WERI-Rb-1 (cell line): Measurements from ENCODE around the gene NFYC.
A peak's percentile ranks its signal among the peaks of the same experiment; 100 is the strongest.
"Not testable (repeated sequence)": the region's sequence is repeated elsewhere in the genome, so short reads cannot be mapped to it uniquely, and the experiment has no call there.

Experiments
- DNase-seq: peaks from one replicate; pipeline ENCODE4 v3.0.0-alpha.2; 2020
- H3K27ac ChIP-seq: fragments of 250-450 bp; sonication (Bioruptor Pico); 2 replicates; pipeline ENCODE4 v1.5.1; 2020; ENCODE audit warnings: mild to moderate bottlenecking, moderate library complexity
- H3K27me3 ChIP-seq: fragments of 250-450 bp; sonication (Bioruptor Pico); 2 replicates; pipeline ENCODE4 v1.5.1; 2021; ENCODE audit warnings: mild to moderate bottlenecking, low read depth, moderate library complexity; ENCODE audit not compliant: insufficient read depth, severe bottlenecking
- H3K36me3 ChIP-seq: fragments of 250-450 bp; sonication (Bioruptor Pico); 2 replicates; pipeline ENCODE4 v1.5.1; 2020; ENCODE audit warnings: mild to moderate bottlenecking, moderate library complexity
- H3K4me3 ChIP-seq: 2 replicates; pipeline ENCODE4 v1.5.1; 2011; ENCODE audit warnings: low read depth, mild to moderate bottlenecking, control low read depth, low read length
- H3K9me3 ChIP-seq: fragments of 250-450 bp; sonication (Bioruptor Pico); 2 replicates; pipeline ENCODE4 v1.5.1; 2021; ENCODE audit warnings: mild to moderate bottlenecking, moderate library complexity; ENCODE audit not compliant: severe bottlenecking
- TF ChIP-seq, protein P1 (sequence below): IDR thresholded peaks from 2 replicates; pipeline ENCODE4 v1.5.1; 2011; ENCODE audit warnings: low read depth, mild to moderate bottlenecking, control low read depth, inconsistent platforms, low read length

Gene NFYC

DNA sequence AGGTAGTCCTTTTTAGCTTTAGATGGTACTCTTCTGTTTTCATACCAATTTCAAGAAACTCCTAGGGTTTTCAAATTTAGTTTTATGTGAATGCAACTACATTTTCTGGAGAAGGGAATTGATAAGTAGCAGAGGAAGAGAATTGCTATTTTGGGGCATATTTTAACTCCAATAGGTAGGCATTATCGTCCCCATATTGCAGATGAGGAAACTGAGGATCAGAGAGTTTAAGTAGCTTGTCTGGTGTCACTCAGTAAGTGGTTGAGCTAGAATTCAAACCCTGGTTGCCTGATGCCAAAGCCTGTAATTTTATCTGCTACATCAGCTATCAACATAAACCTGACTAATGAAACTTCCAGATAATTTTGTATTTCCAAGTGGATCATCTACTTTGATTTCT lies 1.9 kb downstream of the NFYC start:
- DNase-seq, result no peak
- no peak overlapping the region for H3K27ac ChIP-seq

DNA sequence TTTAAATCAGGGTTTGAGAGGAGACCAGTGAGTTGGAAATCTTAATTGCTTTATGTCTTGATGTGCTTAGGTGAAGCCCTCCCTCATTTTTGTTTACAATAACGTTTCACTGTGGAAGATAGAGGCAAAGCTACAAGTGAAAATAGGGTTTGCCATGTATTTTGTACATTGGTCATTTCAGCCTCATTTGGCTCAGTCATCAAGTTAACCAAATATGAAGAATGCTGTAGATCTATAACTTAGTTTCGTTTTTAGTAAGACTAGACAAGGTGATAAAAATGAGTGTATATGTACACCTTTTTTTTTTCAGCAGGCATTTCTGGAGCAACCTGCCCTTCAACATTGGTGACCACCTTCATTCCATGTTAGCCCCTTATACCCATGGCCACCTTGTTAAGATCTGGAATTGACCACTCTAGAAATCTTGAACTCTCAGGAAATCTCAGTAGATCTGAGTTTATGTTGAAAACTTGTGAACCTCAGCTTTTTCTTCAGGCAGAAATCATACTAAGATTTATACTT lies 2.9 kb downstream of the NFYC start:
- Histone ChIP-seq H3K9me3 (no peaks in the 10 kb centered on the region), H3K27me3 (no peaks in the 10 kb centered on the region), H3K36me3 (peaks cover 6% of the 10 kb centered on the region; the same call in 1 of the 2 replicates), H3K27ac (no peak overlapping the region), H3K4me3 (no peak overlapping the region)
- TF ChIP-seq, protein P1, sequence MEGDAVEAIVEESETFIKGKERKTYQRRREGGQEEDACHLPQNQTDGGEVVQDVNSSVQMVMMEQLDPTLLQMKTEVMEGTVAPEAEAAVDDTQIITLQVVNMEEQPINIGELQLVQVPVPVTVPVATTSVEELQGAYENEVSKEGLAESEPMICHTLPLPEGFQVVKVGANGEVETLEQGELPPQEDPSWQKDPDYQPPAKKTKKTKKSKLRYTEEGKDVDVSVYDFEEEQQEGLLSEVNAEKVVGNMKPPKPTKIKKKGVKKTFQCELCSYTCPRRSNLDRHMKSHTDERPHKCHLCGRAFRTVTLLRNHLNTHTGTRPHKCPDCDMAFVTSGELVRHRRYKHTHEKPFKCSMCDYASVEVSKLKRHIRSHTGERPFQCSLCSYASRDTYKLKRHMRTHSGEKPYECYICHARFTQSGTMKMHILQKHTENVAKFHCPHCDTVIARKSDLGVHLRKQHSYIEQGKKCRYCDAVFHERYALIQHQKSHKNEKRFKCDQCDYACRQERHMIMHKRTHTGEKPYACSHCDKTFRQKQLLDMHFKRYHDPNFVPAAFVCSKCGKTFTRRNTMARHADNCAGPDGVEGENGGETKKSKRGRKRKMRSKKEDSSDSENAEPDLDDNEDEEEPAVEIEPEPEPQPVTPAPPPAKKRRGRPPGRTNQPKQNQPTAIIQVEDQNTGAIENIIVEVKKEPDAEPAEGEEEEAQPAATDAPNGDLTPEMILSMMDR, result no peak
- no peak for DNase-seq

More for the DNA sequence above, 1.9 kb downstream of the NFYC start:
- Histone ChIP-seq H3K9me3 (no peaks in the 10 kb centered on the region), H3K4me3 (no peak overlapping the region), H3K36me3 (peaks cover 6% of the 10 kb centered on the region; the same call in 1 of the 2 replicates), H3K27me3 (no peaks in the 10 kb centered on the region)
- TF ChIP-seq, protein P1, result no peak

DNA sequence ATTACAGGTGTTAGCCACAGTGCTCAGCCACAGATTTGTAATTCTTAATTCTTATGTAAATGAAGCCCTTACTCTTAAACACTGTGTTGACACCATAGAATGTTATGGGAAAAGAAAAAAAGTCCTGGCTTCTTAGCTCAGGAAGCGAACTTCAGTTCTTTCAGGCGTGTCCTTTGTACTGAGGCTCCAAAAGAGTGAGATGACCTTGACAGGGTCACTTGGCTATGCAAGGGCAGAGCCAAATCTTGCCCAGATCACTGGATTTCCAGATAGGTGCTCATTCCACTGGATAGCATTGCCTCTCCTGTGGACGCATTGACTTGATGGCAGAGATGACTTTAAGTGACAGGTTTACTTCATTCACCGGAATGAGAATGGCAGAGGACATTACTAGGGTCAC lies 4.8 kb downstream of the NFYC start:
- H3K27me3 ChIP-seq, result no peaks in the 10 kb centered on the region
- H3K27ac ChIP-seq, result no peak overlapping the region
- DNase-seq, result no peak
- no peak overlapping the region for H3K4me3 ChIP-seq
- peaks cover 3% of the 10 kb centered on the region; the same call in 1 of the 2 replicates for H3K36me3 ChIP-seq
- TF ChIP-seq, protein P1, result no peak
- H3K9me3 ChIP-seq, result no peaks in the 10 kb centered on the region

DNA sequence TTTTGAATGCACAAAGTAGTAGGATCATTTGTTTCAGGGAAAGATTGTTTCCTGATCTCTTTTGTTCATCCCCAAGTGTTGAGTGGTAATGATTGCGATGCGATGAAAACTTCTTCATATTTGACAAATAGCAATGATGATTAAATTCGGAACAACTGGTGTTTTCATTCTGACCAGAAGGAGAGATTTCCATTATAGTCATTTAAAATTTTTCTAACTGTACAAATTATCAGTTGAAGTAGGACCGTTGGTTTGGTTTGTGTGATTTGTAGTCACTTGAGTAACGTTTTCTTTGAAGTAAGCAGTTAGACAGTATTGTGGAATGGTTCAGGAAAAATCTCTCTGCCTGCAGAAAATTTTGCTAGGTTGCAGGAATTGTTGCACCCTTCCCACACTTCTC lies 5.9 kb downstream of the NFYC start:
- no peaks in the 10 kb centered on the region for H3K36me3 ChIP-seq

DNA sequence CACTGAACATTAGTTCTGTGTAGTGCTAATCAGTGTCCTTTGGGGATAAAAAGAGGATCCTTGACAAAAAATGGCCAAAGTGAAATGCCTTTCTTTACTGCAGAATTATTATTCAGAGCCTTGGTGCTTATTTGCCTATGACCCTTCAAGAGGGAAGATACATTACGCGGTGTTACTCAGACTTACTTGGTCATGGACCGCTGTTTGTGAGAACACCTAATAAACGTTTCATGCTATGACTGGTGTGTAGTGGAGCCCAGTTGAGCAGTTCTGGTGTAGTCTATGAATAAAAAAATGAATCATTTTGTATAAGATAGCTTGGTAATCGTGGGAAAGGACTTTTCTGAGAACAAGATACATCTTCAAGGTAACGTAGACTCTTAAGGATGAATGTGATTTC lies 8.3 kb downstream of the NFYC start:
- H3K27ac ChIP-seq, result no peak overlapping the region
- TF ChIP-seq, protein P1, result no peak
- no peaks in the 10 kb centered on the region for H3K36me3 ChIP-seq
- DNase-seq, result no peak
- no peaks in the 10 kb centered on the region for H3K27me3 ChIP-seq
- no peak overlapping the region for H3K4me3 ChIP-seq
- no peaks in the 10 kb centered on the region for H3K9me3 ChIP-seq

More for the DNA sequence above, 5.9 kb downstream of the NFYC start:
- H3K27me3 ChIP-seq, result no peaks in the 10 kb centered on the region
- TF ChIP-seq, protein P1, result no peak
- no peak for DNase-seq
- no peak overlapping the region for H3K4me3 ChIP-seq
- H3K9me3 ChIP-seq, result no peaks in the 10 kb centered on the region
- no peak overlapping the region for H3K27ac ChIP-seq

DNA sequence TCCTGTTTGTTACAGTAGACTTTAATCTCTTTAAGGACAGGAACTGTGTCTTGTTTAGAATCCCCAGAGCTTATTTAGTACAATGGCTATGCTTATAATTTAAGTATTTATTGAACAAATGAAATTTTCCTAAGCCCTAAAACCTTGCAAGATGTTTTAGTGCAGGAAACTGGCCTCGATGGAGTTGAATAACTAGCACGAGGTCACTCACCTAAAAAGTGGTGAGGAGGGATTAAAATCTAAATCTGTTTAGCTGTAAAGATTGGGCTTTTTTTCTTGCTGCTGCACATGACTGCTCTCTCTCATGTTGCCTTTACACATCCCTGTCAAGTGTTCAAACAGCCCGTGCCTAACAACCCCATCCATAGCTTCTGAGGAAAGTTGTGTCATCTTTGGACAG lies 10.2 kb downstream of the NFYC start:
- DNase-seq, result no peak
- TF ChIP-seq, protein P1, result no peak
- Histone ChIP-seq H3K4me3 (no peak overlapping the region), H3K27me3 (no peaks in the 10 kb centered on the region), H3K27ac (peak overlapping the region; percentile 1; the same call in 1 of the 2 replicates), H3K9me3 (no peaks in the 10 kb centered on the region), H3K36me3 (no peaks in the 10 kb centered on the region)

DNA sequence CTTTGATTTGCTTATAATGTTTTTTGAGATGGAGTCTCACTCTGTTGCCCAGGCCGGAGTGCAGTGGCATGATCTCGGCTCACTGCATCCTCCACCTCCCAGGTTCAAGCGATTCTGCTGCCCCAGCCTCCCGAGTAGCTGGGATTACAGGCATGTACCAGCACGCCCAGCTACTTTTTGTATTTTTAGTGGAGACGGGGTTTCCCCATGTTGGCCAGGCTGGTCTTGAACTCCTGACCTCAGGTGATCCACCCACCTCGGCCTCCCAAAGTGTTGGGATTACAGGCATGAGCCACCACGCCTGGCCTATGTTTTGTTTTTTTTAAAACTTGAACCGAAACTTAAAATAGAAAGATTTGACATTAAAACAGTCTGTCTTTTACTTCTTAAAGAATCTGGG lies 11.3 kb downstream of the NFYC start:
- H3K27ac ChIP-seq, H3K27me3 ChIP-seq, H3K36me3 ChIP-seq, H3K9me3 ChIP-seq, H3K4me3 ChIP-seq, DNase-seq: not testable (repeated sequence)
